ENCODE measurements around the gene HSD3B7.
"Not testable (repeated sequence)": the region's sequence is repeated elsewhere in the genome, so short reads cannot be mapped to it uniquely, and the experiment has no call there.

HSD3B7 gene

DNA sequence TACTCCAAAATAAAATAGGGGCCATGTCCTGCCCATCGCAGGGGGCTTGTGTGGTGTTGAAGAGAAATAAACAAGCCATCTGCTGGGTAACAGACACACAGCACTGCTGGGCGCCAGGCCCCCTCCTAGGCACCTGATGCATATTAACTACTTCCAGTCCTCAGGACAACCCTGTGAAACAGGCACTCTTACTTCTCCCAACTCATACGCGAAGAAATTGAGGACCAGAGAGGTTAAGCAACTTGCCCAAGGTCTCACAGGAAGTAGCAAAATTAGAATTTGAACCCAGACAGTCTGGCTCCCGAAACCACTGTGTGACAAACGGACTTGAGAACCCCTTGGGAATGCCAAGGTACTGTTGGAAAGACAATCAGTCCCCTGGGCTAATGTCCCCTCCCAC lies 22.7 kb downstream of the HSD3B7 start:
- DNase-seq (ENCODE audit: low spot score), result no peak
- Mint-ChIP-seq H3K4me3 (no peak overlapping the region), H3K4me1 (ENCODE audit: low read depth) (no peaks in the 10 kb centered on the region), H3K36me3 (ENCODE audit: low read depth) (no peaks in the 10 kb centered on the region), H3K27ac (no peak overlapping the region), H3K27me3 (ENCODE audit: low read depth) (peaks cover 36% of the 10 kb centered on the region), H3K9me3 (no peaks in the 10 kb centered on the region)

DNA sequence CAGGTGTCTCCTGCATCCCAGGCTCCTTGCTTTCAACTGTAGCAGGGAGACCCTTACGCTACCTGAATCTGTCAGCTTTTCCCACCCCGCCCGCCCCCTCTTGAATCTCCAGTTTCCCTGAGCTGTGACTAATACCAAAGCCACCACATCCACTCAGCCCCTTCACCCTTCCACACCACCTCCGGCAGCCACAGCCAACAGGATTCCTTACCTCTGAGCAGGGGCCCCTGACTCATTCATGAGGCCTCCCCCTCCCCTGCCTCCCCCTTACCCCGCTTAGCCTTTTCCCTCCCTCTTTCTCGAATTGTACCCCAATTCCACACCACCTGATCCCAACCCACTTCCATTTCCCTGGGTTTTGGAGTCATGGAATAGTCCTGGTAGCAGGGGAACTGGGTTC lies 23.1 kb downstream of the HSD3B7 start:
- H3K27ac Mint-ChIP-seq, result no peak overlapping the region
- DNase-seq (ENCODE audit: low spot score), result no peak
- no peaks in the 10 kb centered on the region for H3K36me3 Mint-ChIP-seq (ENCODE audit: low read depth)
- no peak overlapping the region for H3K4me3 Mint-ChIP-seq
- peaks cover 39% of the 10 kb centered on the region for H3K27me3 Mint-ChIP-seq (ENCODE audit: low read depth)
- H3K9me3 Mint-ChIP-seq, result no peaks in the 10 kb centered on the region
- H3K4me1 Mint-ChIP-seq (ENCODE audit: low read depth), result no peaks in the 10 kb centered on the region

DNA sequence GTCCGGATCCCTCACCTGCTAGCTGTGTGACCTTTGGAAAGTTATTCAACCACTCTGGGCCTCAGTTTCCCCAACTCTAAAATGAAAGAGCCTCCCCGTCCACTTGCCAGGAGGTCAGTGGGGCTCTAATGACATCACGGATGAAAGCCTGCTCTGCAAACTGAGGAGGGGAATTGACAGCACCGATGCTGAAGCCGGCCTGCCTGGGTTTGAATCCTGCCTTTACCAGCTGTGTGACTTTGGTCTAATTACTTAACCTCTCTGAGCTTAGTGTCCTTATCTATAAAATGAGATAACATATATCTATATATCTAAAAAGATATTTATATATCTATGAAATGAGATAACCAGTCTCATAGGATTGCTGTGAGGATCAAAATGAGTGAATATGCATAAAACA lies 23.5 kb downstream of the HSD3B7 start:
- peaks cover 43% of the 10 kb centered on the region for H3K27me3 Mint-ChIP-seq (ENCODE audit: low read depth)
- no peaks in the 10 kb centered on the region for H3K4me1 Mint-ChIP-seq (ENCODE audit: low read depth)
- no peaks in the 10 kb centered on the region for H3K9me3 Mint-ChIP-seq
- DNase-seq (ENCODE audit: low spot score), result no peak
- H3K36me3 Mint-ChIP-seq (ENCODE audit: low read depth), result no peaks in the 10 kb centered on the region
- H3K27ac Mint-ChIP-seq, result no peak overlapping the region
- H3K4me3 Mint-ChIP-seq, result no peak overlapping the region

DNA sequence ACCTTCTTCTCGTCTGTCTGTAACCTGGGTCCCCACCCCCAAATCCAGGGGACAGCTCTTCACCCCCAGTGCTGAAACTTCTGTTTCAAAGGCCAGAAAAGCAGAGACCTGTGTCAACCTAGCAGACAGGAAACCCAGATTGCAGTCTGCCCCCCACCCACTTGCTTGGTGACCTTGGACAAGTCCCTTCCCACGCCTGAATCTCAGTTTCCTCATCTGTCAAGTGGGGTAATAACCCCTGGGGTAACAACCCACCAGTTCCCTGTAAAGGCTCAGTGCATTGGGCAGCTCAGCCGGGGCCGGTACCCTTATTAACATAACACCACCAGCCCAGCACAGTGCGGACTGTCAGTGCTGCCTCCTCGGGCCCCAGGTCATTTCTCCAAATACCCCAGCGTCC lies 24.1 kb downstream of the HSD3B7 start:
- Mint-ChIP-seq H3K27me3 (ENCODE audit: low read depth) (peaks cover 46% of the 10 kb centered on the region), H3K4me1 (ENCODE audit: low read depth) (no peaks in the 10 kb centered on the region), H3K9me3 (no peaks in the 10 kb centered on the region), H3K27ac (no peak overlapping the region), H3K4me3 (no peak overlapping the region), H3K36me3 (ENCODE audit: low read depth) (no peaks in the 10 kb centered on the region)
- no peak for DNase-seq (ENCODE audit: low spot score)

DNA sequence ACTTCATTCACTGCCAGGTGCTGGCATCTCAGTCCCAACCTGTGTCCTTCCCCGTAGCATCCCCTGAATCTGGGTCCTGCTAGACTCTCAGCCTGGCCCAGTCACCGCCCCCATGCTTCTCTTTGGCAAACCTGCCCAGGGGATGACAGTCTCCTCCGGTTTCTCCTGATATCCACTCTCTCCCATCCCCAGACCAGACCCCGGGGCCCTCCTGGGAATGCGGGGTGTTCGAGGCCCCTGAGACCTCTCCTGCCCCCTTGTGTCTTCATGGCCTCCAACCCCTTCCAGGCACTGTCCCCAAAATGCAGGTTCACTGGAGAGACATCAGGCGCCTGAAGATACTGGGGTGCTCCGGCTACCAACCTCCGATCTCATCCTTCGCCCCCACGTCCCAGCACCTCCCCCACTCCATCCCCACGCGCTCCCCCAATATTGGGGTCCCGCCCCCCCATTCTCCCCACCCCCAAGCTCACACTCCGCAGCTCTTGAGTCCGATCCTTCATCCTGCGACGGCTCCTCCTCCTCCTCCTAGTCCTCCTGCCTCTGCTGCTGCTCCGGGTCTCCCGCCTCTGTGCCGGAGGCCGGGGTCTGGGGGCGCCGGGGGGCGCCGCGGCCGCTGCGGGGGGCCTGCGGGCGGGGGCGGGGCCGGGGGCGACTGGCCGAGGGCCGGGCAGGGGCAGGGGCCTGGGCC lies 25.0 kb downstream of the HSD3B7 start:
- H3K9me3 Mint-ChIP-seq, result no peaks in the 10 kb centered on the region
- no peak for DNase-seq (ENCODE audit: low spot score)
- H3K27me3 Mint-ChIP-seq (ENCODE audit: low read depth), result peaks cover 50% of the 10 kb centered on the region
- H3K4me3 Mint-ChIP-seq, result peak overlapping the region; percentile 52
- no peaks in the 10 kb centered on the region for H3K36me3 Mint-ChIP-seq (ENCODE audit: low read depth)
- no peak overlapping the region for H3K27ac Mint-ChIP-seq
- H3K4me1 Mint-ChIP-seq (ENCODE audit: low read depth), result no peaks in the 10 kb centered on the region

DNA sequence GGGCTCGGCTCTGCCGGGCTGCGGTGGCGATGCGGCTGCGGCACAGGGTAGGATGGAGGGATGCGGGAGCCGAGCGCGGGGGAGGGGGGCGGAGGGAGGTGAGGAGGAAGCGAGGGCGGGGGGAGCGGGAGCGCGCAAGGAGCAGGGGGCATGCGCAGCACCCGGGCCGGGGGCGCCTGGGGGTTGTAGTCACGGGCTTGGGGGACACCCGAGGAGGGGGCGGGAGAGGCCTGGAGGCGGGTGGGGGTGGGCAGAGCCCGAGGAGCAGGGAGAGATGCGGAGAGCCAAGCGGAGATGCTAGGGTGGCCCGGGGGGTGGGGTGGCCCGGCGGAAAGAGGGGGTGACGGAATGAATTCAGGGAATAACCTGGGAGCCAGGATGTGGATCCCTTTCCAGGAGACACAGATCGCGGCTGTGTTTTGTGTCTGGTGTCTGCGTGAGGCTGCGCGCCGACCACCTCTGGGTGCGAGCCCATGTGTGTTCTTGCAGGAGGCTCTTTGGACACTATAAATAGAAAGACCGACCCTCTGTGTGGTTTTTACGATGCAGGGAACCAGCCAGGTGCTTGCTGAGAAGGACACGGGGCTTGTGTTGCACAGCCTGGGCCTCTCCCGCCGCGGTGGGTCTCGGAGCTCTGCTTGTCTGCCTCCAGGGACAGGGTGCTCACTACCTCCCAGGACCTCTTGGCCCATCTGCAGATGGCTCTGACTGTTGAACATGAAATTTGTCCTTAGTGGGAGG lies 25.7 kb downstream of the HSD3B7 start, which contains the start of gene STX1B:
TSS of gene STX1B (minus strand) at position 54 of the 741 bp plus-strand sequence. CDS start 242 bp downstream, outside the sequence.
- peak within 1 kb of the TSS; percentile 52 for H3K4me3 Mint-ChIP-seq
- no peak for DNase-seq (ENCODE audit: low spot score)
- H3K27me3 Mint-ChIP-seq (ENCODE audit: low read depth), result peaks cover 48% of the 10 kb centered on the region
- no peaks in the 10 kb centered on the region for H3K9me3 Mint-ChIP-seq
- H3K4me1 Mint-ChIP-seq (ENCODE audit: low read depth), result no peaks in the 10 kb centered on the region
- H3K36me3 Mint-ChIP-seq (ENCODE audit: low read depth), result no peaks in the 10 kb centered on the region
- no peak within 1 kb of the TSS for H3K27ac Mint-ChIP-seq

DNA sequence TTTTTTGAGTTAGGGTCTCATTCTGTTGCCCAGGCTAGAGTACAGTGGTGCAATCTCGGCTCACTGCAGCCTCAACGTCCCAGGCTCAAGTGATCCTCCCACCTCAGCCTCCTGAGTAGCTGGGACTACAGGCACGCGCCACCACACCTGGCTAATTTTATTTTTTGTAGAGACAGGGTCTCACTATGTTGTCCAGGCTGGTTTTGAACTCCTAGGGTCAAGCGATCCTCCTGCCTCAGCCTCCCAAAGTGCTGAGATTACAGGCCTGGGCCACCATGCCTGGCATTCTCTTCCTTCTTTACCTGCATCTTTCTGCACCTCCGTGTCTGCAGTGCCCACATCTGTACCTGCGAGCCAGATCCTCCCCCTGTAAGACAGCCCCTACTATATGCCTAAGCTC lies 26.8 kb downstream of the HSD3B7 start:
- not testable (repeated sequence) for H3K4me1 Mint-ChIP-seq (ENCODE audit: low read depth); H3K36me3 Mint-ChIP-seq (ENCODE audit: low read depth); DNase-seq (ENCODE audit: low spot score); H3K27ac Mint-ChIP-seq; H3K9me3 Mint-ChIP-seq
- H3K4me3 Mint-ChIP-seq, result peak overlapping the region; percentile 42
- peaks cover 47% of the 10 kb centered on the region for H3K27me3 Mint-ChIP-seq (ENCODE audit: low read depth)

DNA sequence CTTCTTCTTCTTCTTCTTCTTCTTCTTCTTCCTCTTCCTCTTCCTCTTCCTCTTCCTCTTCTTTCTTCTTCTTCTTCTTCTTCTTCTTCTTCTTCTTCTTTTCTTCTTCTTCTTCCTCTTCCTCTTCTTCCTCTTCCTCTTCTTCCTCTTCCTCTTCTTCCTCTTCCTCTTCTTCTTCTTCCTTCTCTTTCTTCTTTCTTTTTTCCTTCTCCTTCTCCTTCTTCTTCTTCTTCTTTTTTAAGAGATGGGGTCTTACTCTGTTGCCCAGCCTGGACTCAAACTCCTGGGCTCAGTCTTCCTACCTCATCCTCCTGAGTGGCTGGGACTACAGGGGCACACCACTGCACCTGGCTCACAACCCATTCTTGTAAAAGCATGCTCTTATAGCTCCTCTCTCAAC lies 28.3 kb downstream of the HSD3B7 start:
- not testable (repeated sequence) for H3K4me3 Mint-ChIP-seq; DNase-seq (ENCODE audit: low spot score); H3K4me1 Mint-ChIP-seq (ENCODE audit: low read depth); H3K27ac Mint-ChIP-seq; H3K36me3 Mint-ChIP-seq (ENCODE audit: low read depth); H3K9me3 Mint-ChIP-seq
- H3K27me3 Mint-ChIP-seq (ENCODE audit: low read depth), result peaks cover 44% of the 10 kb centered on the region

DNA sequence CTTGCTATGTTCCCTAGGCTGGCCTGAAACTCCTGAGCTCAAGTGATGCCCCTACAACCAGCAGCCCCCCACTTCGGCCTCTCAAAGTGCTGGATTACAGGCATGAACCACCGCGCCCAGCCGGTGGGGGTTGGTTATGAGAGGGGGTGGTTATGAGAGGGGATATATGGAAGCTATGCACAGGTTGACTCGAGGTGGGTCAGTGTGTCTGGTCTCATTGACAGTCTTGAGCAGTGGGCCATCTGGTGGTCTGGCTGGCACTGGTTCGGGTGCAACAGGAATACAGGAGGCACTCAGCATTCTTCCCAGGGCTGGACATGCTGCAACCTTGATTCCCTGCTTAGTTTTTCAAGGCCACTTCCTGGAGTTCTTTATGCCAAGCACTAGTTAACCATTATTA lies 31.0 kb downstream of the HSD3B7 start:
- Mint-ChIP-seq H3K9me3 (no peaks in the 10 kb centered on the region), H3K4me1 (ENCODE audit: low read depth) (no peaks in the 10 kb centered on the region), H3K27me3 (ENCODE audit: low read depth) (peaks cover 33% of the 10 kb centered on the region), H3K27ac (no peak overlapping the region), H3K36me3 (ENCODE audit: low read depth) (no peaks in the 10 kb centered on the region), H3K4me3 (no peak overlapping the region)
- DNase-seq (ENCODE audit: low spot score), result no peak

DNA sequence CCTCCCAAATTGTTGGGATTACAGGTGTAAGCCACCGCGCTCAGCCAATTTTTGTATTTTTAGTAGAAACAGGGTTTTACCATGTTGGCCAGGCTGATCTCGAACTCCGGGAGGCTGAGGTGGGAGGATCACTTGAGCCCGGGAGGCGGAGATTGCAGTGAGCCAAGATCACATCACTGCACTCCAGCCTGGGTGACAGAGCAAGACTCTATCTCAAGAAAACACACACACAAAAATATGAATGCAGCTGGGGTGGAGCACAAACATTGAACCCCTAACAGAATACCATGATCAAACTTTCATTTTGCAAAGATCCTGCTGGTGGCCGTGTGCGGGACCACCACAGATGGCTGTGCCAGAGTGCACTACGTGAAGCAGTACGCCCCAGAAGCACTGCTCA lies 32.7 kb downstream of the HSD3B7 start:
- H3K27ac Mint-ChIP-seq; DNase-seq (ENCODE audit: low spot score); H3K4me1 Mint-ChIP-seq (ENCODE audit: low read depth); H3K36me3 Mint-ChIP-seq (ENCODE audit: low read depth); H3K9me3 Mint-ChIP-seq; H3K4me3 Mint-ChIP-seq: not testable (repeated sequence)
- peaks cover 15% of the 10 kb centered on the region for H3K27me3 Mint-ChIP-seq (ENCODE audit: low read depth)

DNA sequence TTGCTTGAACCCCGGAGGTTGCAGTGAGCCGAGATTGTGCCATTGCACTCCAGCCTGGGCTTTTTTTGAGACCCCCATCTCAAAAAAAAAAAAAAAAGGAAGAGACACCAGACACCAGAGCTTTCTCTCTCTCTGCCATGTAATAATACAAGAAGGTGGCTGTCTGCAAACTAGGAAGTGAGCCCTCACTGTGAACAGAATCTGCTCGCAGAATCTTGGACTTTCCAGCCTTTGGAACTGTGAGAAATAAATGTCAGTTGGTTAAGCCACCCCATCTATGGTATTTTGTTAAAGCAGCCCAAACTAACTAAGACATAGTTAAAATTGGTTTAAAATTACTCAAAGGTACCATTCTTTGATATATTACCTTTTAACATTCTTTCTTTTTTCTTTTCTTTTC lies 35.5 kb downstream of the HSD3B7 start:
- Mint-ChIP-seq H3K27ac (no peak overlapping the region), H3K4me1 (ENCODE audit: low read depth) (peaks cover 9% of the 10 kb centered on the region), H3K36me3 (ENCODE audit: low read depth) (no peaks in the 10 kb centered on the region), H3K9me3 (no peaks in the 10 kb centered on the region), H3K27me3 (ENCODE audit: low read depth) (no peaks in the 10 kb centered on the region), H3K4me3 (no peak overlapping the region)
- DNase-seq (ENCODE audit: low spot score), result no peak

DNA sequence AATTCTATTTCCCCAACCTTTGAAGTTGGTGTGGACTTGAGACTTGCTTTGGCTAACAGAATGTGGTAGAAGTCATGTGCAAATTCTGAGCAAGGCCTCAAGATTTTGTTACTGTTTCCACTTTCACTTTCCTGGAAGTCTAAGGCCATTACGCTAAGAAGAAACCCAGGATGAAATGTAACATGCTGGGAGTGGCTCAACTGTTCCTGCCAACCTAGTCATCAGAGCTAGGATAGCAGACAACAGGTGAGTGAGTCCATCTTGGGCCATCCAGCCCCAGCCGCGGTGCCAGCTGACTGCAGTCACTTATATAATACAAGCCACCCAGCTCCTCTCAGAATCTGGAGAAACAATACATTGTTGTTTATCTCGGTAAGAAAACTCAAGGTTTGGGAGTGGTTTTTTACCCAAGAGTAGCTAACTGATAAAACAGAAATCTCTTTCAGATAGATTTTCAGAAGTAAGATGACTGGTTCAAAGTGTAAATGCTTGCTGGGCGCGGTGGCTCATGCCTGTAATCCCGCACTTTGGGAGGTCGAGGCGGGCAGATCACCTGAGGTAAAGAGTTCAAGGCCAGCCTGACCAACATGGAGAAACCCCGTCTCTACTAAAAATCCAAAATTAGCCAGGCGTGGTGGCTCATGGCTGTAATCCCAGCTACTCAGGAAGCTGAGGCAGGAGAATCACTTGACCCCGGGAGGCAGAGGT lies 37.7 kb downstream of the HSD3B7 start:
- Mint-ChIP-seq H3K9me3 (no peaks in the 10 kb centered on the region), H3K36me3 (ENCODE audit: low read depth) (no peaks in the 10 kb centered on the region), H3K27me3 (ENCODE audit: low read depth) (no peaks in the 10 kb centered on the region), H3K4me1 (ENCODE audit: low read depth) (peaks cover 9% of the 10 kb centered on the region), H3K4me3 (no peak overlapping the region), H3K27ac (no peak overlapping the region)
- DNase-seq (ENCODE audit: low spot score), result no peak

DNA sequence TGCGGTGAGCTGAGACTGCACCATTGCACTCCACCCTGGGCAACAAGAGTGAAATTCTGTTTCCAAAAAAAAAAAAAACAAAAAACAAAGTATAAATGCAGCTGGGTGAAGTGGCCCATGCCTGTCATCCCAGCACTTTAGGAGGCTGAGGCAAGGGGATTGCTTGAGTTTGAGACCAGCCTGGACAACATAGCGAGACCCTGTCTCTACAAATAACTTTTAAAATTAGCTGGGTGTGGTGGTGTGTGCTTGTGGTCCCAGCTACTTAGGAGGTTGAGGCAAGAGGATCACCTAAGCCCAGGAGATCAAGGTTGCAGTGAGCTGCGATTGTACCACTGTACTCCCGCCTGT lies 38.2 kb downstream of the HSD3B7 start:
- DNase-seq (ENCODE audit: low spot score), result no peak
- Mint-ChIP-seq H3K27ac (no peak overlapping the region), H3K36me3 (ENCODE audit: low read depth) (no peaks in the 10 kb centered on the region)

DNA sequence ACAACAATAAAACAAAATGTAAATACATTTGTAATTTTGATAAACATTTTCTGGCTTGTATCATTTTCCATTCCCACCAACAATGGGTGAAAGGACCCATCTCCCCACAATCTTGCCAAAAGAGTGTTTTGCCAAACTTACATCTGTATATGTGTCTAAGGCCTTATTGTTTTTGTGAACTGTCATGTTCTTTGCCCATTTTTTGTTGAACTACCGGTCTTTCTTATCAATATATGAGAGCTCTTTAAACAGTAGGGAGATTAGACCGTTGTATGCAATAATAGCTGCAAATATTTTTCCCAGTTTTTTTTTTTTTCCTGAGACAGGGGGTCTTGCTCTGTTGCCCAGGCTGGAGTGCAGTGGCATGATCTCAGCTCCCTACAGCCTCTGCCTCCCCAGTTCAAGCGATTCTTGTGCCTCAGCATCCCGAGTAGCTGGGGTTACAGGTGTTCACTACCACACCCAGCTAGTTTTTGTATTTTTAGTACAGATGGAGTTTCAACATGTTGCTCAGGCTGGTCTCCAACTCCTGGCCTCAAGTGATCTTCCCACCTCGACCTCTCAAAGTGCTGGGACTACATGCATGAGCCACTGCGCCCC lies 38.7 kb downstream of the HSD3B7 start:
- Mint-ChIP-seq H3K27me3 (ENCODE audit: low read depth) (no peaks in the 10 kb centered on the region), H3K4me1 (ENCODE audit: low read depth) (peaks cover 9% of the 10 kb centered on the region), H3K36me3 (ENCODE audit: low read depth) (no peaks in the 10 kb centered on the region), H3K27ac (no peak overlapping the region), H3K9me3 (no peaks in the 10 kb centered on the region), H3K4me3 (no peak overlapping the region)
- no peak for DNase-seq (ENCODE audit: low spot score)

More for the DNA sequence above, 38.2 kb downstream of the HSD3B7 start:
- Mint-ChIP-seq H3K27me3 (ENCODE audit: low read depth) (no peaks in the 10 kb centered on the region), H3K4me1 (ENCODE audit: low read depth) (peaks cover 9% of the 10 kb centered on the region), H3K9me3 (no peaks in the 10 kb centered on the region), H3K4me3 (no peak overlapping the region)

All from T-helper 2 cell treated with Interferon-gamma antibody and Interleukin-4, amounts not matched to agents 5 μg/mL and 100 μg/mL, for 36 hours (primary cell).